Measurements from ENCODE around the gene PIK3R6. TPM values are rescaled to one million over a fixed set of nuclear protein-coding genes. Genes with fewer than 3 reads are reported as not detected.
A peak's percentile ranks its signal among the peaks of the same experiment; 100 is the strongest.

PIK3R6 gene
- total RNA-seq, 2 donors from 2014 or later, result 0.81 to 6.2 TPM

GRCh38 chr17:8900626-8901585, 33.4 kb upstream of the PIK3R6 start:
- Mint-ChIP-seq H3K9me3 (no peaks in the 10 kb centered on the region), H3K36me3 (peaks cover 34% of the 10 kb centered on the region), H3K27me3 (no peaks in the 10 kb centered on the region), H3K27ac (peak overlapping the region; percentile 74), H3K4me1 (ENCODE audit: low read depth in 2 of 2) (peaks cover 62 to 66% of the 10 kb centered on the region in 2 donors), H3K4me3 (peak overlapping the region; percentile 34)
- DNase-seq (ENCODE audit: low spot score) (peak; percentile 52), ATAC-seq (no peak)

GRCh38 chr17:8900207-8900606, 32.7 kb upstream of the PIK3R6 start:
- Mint-ChIP-seq H3K9me3 (no peaks in the 10 kb centered on the region), H3K36me3 (peaks cover 30% of the 10 kb centered on the region), H3K4me1 (ENCODE audit: low read depth in 2 of 2) (peaks cover 65 to 66% of the 10 kb centered on the region in 2 donors), H3K27ac (peak overlapping the region; percentile 74), H3K4me3 (peak overlapping the region; percentile 45), H3K27me3 (no peaks in the 10 kb centered on the region)
- ATAC-seq (no peak), DNase-seq (ENCODE audit: low spot score) (no peak)

DNA sequence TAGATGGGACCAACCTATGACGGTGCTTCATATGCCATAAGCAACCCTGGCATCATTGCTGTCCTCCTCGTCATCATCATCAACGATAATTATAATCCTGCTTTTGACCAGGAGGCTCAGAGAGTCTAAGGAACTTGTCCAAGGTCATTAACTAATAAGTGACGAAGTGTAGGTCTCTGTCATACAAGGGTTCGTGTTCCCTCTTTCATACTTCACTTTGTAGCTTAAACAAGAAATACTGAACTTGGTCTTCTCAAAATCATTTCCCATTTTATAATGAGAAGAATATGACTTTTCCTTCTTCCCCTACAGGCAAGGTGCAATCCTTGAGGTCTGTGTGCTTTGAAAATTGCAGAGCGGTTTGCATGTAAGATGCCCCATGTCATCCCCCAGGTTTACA, 31.2 kb upstream of the PIK3R6 start:
- no peak for ATAC-seq
- Mint-ChIP-seq H3K27me3 (no peaks in the 10 kb centered on the region), H3K36me3 (peaks cover 22% of the 10 kb centered on the region), H3K4me1 (ENCODE audit: low read depth in 2 of 2) (peaks cover 62 to 66% of the 10 kb centered on the region in 2 donors), H3K4me3 (peak overlapping the region; percentile 45), H3K27ac (peak overlapping the region; percentile 74), H3K9me3 (no peaks in the 10 kb centered on the region)
- DNase-seq (ENCODE audit: low spot score), result peak; percentile 38

GRCh38 chr17:8898126-8898525, 30.7 kb upstream of the PIK3R6 start:
- Mint-ChIP-seq H3K4me1 (ENCODE audit: low read depth in 2 of 2) (peaks cover 62 to 66% of the 10 kb centered on the region in 2 donors), H3K4me3 (peak overlapping the region; percentile 48), H3K27ac (peak overlapping the region; percentile 74), H3K27me3 (no peaks in the 10 kb centered on the region), H3K9me3 (no peaks in the 10 kb centered on the region), H3K36me3 (peaks cover 21% of the 10 kb centered on the region)
- DNase-seq (ENCODE audit: low spot score) (peak; percentile 15), ATAC-seq (no peak)

DNA sequence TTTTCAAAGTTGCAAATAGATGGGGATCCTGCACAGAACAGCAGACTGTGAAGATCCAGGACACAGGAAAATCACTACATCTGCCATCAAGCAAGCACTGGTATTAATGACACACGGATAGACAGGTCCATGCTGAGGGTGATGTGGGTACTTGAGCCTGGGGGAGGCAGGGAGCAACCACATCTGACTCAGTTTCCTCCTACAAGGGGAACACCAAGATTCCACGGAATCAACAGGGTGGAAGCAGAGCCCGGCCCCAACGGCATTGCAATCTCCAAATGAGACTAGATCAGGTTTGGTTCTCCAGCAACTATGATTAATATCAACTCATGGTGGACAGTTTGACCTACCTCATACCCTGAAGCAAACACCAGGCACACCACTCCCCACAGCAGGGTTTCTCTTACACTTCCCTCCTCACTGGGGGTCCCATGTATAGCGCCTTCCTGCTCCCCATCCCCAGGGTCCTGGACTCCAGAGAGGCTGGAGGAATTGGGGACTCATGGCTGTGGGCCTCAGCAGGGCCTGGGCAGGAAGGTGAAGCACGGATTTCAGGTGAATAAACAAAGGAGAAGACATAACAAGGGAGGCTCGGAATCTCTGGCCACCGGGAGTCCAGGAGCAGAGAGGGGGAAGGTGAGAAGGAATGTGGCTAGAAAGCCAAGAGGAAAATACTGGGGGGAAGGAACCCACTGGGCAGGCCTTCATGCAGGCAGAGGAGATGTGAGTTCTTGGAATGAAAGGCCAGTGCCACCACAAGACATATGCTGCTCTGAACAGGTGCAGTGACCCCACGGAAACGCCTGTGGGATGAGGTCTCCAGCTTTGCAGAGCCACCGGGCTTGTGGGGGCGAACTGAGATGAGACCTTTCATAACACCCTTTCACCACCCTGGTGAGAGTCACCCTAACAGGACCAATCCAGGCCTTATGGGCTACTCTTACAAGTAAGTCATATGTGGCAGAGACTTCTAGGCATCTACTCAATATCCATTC, 29.5 kb upstream of the PIK3R6 start:
- H3K36me3 Mint-ChIP-seq, result peaks cover 27% of the 10 kb centered on the region
- DNase-seq (ENCODE audit: low spot score) (peak; percentile 47), ATAC-seq (no peak)
- H3K27ac Mint-ChIP-seq, result peak overlapping the region; percentile 74
- peak overlapping the region; percentile 36 for H3K4me3 Mint-ChIP-seq
- H3K9me3 Mint-ChIP-seq, result no peaks in the 10 kb centered on the region
- H3K4me1 Mint-ChIP-seq (ENCODE audit: low read depth in 2 of 2), result peaks cover 73 to 77% of the 10 kb centered on the region in 2 donors
- no peaks in the 10 kb centered on the region for H3K27me3 Mint-ChIP-seq

GRCh38 chr17:8896087-8896486, 28.6 kb upstream of the PIK3R6 start:
- H3K4me3 Mint-ChIP-seq, result no peak overlapping the region
- H3K4me1 Mint-ChIP-seq (ENCODE audit: low read depth in 2 of 2), result peaks cover 67 to 71% of the 10 kb centered on the region in 2 donors
- H3K27ac Mint-ChIP-seq, result peak overlapping the region; percentile 74
- peak; percentile 1 for DNase-seq (ENCODE audit: low spot score)
- ATAC-seq, result no peak
- H3K36me3 Mint-ChIP-seq, result peaks cover 21% of the 10 kb centered on the region
- no peaks in the 10 kb centered on the region for H3K27me3 Mint-ChIP-seq
- no peaks in the 10 kb centered on the region for H3K9me3 Mint-ChIP-seq

DNA sequence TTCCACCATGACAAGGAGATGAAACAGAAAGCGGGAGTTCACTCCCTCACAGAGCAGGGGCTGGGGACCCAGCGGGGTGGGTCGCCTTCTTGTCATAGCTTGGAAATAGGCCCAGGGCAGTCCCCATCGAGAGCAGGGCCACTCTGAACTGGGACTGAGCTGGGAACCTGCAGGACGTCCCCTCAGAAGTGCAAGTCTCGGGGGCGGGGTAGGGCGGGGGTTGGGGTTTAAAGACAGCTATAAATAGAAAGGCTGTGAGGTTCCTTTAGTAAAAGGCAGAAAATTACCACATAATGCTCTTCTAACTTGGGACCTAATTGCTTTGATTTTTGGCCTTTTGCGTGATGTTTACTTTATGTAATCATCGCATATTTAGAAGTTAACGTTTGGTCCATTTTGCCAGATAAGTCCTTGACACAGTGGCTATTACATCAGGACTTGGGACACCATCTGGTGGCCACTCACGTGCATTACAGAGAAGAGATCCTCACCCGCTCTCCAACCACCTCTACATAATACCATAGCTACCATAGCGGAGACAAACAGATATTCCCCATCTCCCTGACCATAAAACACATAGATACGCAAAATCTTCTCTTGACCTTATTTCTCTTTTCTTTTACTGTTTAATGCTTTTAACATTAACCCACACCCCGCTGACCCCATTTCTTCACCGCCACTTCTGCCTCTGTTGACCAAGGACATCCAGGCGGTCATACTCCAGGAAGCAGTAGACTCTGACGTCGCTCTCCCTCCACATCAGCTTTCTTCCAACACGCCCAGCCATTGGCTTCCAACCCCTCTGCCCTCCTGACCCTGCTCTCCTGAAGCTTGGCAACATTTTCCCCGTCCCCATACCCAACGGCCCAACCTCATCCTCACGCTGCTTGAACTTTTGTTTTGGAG, 27.5 kb upstream of the PIK3R6 start:
- DNase-seq (ENCODE audit: low spot score) (peak; percentile 56), ATAC-seq (peak in 1 of 2 donors; percentile 39)
- H3K27me3 Mint-ChIP-seq, result no peaks in the 10 kb centered on the region
- peaks cover 62 to 66% of the 10 kb centered on the region in 2 donors for H3K4me1 Mint-ChIP-seq (ENCODE audit: low read depth in 2 of 2)
- peaks cover 21% of the 10 kb centered on the region for H3K36me3 Mint-ChIP-seq
- no peak overlapping the region for H3K4me3 Mint-ChIP-seq
- H3K9me3 Mint-ChIP-seq, result no peaks in the 10 kb centered on the region
- H3K27ac Mint-ChIP-seq, result peak overlapping the region; percentile 74

DNA sequence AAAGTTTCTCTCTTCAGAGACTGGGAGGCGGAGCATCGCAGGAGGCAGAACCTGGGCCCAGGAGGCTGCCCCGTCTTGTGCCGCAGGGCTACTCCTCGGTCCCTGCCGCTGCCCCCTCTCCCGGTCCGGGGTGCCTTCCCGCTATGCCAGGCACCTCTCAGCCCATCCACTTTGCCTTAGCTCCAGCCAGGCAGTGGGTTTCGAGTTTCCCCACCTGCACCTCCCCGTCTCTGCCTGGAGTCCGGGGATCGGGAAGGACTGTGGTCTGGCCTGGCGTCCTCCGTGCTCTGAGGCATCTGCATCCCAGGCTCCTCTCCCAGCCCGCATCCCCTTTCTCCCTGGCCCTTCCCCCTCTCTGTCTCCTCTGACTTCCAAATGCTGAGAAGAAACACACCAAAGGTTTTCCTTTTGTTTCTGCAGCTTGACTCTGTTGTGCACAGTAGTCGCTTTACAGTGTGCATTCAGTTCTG, 26.8 kb upstream of the PIK3R6 start:
- H3K36me3 Mint-ChIP-seq, result peaks cover 21% of the 10 kb centered on the region

DNA sequence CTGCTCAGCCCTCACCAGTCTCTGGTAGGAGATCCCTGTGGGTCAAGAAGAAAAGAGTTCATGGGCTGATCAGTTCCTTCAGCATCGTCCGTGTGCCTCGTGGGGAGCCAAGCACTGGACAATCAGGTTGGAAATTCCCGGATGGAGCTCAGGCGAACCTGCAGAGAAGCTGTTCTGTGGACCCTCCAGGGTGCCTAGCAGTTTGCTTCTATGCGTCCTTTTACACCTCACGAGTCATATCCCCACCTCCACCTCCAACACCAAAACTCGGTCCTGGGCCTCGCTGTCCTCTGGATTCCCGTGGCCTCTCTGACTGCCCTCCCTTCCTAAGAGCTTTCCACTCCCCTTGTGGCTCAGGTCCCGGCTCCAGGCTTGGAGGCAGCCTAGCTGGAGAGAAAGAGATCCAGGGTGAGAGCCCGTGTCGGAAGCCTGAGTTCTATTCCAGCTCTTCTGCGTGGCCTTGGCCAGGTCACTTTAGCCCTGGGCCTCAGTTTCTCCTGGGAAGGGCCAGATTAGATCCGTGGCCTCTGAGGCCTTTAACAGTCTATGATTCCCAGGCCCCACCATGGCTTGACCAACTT, 26.2 kb upstream of the PIK3R6 start:
- no peaks in the 10 kb centered on the region for H3K27me3 Mint-ChIP-seq
- no peak for ATAC-seq
- peak overlapping the region in 1 of 2 donors; percentile 95 for H3K27ac Mint-ChIP-seq
- H3K4me1 Mint-ChIP-seq (ENCODE audit: low read depth in 2 of 2), result peaks cover 54 to 57% of the 10 kb centered on the region in 2 donors
- H3K36me3 Mint-ChIP-seq, result peaks cover 21% of the 10 kb centered on the region
- no peaks in the 10 kb centered on the region for H3K9me3 Mint-ChIP-seq
- no peak for DNase-seq (ENCODE audit: low spot score)
- no peak overlapping the region for H3K4me3 Mint-ChIP-seq

More for the DNA sequence above, 26.8 kb upstream of the PIK3R6 start:
- ATAC-seq (no peak), DNase-seq (ENCODE audit: low spot score) (peak; percentile 25)
- Mint-ChIP-seq H3K27ac (peak overlapping the region; percentile 74 to 95), H3K4me1 (ENCODE audit: low read depth in 2 of 2) (peaks cover 60 to 62% of the 10 kb centered on the region in 2 donors), H3K27me3 (no peaks in the 10 kb centered on the region), H3K4me3 (no peak overlapping the region), H3K9me3 (no peaks in the 10 kb centered on the region)

GRCh38 chr17:8893059-8893458, 25.6 kb upstream of the PIK3R6 start:
- ATAC-seq, result no peak
- Mint-ChIP-seq H3K9me3 (no peaks in the 10 kb centered on the region), H3K27me3 (no peaks in the 10 kb centered on the region), H3K4me3 (peak overlapping the region; percentile 25), H3K4me1 (ENCODE audit: low read depth in 2 of 2) (peaks cover 48 to 50% of the 10 kb centered on the region in 2 donors), H3K36me3 (peaks cover 19% of the 10 kb centered on the region), H3K27ac (peak overlapping the region; percentile 67 to 95)
- no peak for DNase-seq (ENCODE audit: low spot score)

- H3K4me1 Mint-ChIP-seq (ENCODE audit: low read depth in 2 of 2), result peaks cover 42 to 43% of the 10 kb centered on the region in 2 donors
- DNase-seq (ENCODE audit: low spot score), result peak; percentile 62
- peaks cover 15% of the 10 kb centered on the region for H3K36me3 Mint-ChIP-seq
- peak overlapping the region; percentile 67 to 95 for H3K27ac Mint-ChIP-seq
- peak; percentile 76 to 81 for ATAC-seq
- H3K27me3 Mint-ChIP-seq, result no peaks in the 10 kb centered on the region
- no peaks in the 10 kb centered on the region for H3K9me3 Mint-ChIP-seq
- H3K4me3 Mint-ChIP-seq, result peak overlapping the region; percentile 25
Observed at GRCh38 chr17:8892338-8892690, 24.8 kb upstream of the PIK3R6 start.

GRCh38 chr17:8890671-8891070, 23.2 kb upstream of the PIK3R6 start:
- no peaks in the 10 kb centered on the region for H3K9me3 Mint-ChIP-seq
- H3K27me3 Mint-ChIP-seq, result no peaks in the 10 kb centered on the region
- H3K27ac Mint-ChIP-seq, result no peak overlapping the region
- peaks cover 27 to 34% of the 10 kb centered on the region in 2 donors for H3K4me1 Mint-ChIP-seq (ENCODE audit: low read depth in 2 of 2)
- ATAC-seq, result no peak
- peaks cover 15% of the 10 kb centered on the region for H3K36me3 Mint-ChIP-seq
- H3K4me3 Mint-ChIP-seq, result no peak overlapping the region
- DNase-seq (ENCODE audit: low spot score), result peak; percentile 31

Data from natural killer cell treated with Interleukin-12 subunit alpha and Interleukin-12 subunit beta and Interleukin-15 and Interleukin-18, amount 100 ng/mL, for 72 hours (primary cell).